GF-D8 (cell line): ENCODE results near the gene AGBL1.
"Not testable (repeated sequence)": the region's sequence is repeated elsewhere in the genome, so short reads cannot be mapped to it uniquely, and the experiment has no call there.

Experiments used
- DNase-seq: peaks from one replicate; lab custom pipeline; 2025; lab: John Stamatoyannopoulos, UW

The AGBL1 gene

DNA sequence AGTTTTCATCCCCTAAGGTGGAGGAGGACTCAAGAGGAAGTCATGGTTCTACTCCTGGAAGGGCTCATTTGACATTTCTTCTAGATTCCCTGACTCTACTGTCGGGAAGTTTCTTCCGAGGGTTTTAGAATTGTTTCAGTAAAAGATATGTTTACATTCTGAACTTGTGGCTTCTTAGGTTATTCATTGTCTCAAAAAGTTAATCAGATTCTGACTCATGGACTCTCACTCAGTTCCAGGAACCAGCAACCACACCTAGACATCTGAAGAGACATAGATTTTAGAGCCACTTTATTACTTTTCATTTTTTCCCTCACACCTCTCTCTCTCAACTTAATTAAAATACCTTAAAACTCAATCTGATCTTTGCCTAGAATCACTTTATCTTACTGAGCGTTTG is 862.6 kb downstream of the AGBL1 start:
- DNase-seq: no peak

DNA sequence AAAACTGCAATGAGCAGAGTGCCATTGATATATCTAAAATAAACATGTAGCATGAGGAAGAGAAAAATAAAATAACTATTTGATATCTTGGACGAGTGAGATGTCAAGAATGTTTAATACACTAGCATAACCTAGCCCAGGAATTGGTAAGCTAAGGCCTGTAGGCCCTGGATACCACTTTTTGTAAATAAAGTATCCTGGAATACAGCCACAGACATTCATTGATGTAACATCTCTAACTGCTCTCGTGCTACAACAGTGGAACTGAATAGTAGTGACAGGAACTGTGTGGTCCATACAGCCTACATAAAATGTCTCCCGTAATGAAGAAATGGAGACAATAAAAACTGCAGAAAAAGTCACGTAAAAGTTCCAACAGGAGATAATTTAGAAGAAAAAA is 869.0 kb downstream of the AGBL1 start:
- DNase-seq: no peak

GRCh38 chr15:86959254-86959653 is 879.6 kb downstream of the AGBL1 start:
- DNase-seq: no peak

GRCh38 chr15:86961669-86962068 is 882.0 kb downstream of the AGBL1 start:
- DNase-seq: no peak

DNA sequence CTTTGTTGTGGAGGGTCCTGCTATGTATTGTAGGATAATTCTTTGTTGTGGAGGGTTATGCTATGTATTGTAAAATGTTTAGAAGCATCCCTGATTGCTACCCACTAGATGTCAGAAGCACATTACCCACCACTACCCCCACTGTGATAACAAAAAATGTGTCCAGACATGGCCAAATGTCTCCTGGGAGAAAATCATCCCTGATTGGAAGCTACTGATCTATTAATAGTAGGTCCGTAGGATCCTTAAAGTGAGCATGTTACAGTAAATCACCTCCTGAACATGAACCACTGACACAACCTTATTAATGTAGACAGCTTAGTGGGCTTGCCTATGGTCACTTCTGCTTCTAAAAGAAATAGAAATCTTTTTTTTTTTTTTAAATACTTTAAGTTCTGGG is 884.6 kb downstream of the AGBL1 start:
- no peak for DNase-seq

DNA sequence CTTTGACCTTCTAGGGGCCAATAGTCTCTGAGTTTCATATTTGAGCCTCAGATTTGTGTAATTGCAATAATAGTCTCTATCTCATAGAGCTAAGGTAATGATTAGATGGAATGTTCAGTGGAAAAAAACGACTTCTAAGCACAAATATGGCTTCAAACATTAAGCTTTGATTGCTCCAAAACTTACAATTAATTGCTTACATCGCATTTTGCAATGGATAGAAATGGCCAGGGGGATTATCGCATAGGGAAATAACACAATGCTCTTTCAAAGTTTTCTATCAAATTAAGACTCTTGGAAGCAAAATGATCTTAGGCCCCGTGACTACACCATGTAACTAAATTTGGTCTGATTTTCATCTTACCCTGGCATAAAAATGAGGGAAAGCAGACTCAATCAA is 888.6 kb downstream of the AGBL1 start:
- no peak for DNase-seq

DNA sequence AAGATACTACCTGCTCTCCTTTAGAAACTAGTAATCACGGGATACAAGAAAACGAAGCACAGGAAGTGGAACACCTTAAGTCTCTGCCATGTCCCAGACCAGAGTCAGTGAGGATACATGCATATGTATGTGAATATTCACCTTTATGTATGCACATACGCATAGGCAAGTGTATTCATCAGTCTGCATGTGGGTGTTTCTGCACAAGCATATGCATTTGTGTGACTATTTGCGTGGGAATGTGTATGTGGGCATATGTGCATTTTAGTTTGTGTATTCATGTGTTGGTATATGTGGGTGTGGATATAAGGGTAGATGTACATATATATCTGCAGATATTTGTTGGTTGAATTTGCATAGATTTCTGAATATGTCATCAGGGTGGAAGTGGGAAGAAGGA is 889.7 kb downstream of the AGBL1 start:
- DNase-seq: no peak

DNA sequence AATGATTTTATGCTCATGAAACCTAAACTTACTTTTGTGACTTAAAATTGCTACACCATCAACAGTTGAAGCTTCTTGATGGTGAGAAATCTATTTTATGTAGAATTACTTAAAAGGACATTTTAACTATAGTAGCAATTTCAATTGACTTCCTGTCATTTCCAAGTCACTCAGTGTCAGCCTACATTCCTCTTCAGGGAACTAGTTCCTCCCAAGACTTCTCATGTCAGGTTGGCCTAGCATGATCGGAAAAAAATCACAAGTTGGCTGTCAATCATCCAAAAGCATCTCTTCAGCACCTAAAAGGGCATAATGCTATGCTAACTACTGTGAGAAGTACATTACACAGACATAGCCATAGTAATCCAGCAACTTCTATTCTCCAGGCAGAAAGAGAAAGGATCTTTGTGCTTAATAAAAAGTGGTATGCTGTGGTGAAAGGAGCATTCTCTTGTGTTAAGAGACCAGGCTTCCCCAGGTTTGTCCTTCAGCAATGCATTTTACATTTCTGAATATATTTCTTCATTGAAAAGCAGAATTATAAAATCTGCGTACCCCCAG is 893.7 kb downstream of the AGBL1 start:
- no peak for DNase-seq

GRCh38 chr15:86988033-86988432 is 908.4 kb downstream of the AGBL1 start:
- no peak for DNase-seq

GRCh38 chr15:87021751-87022150 is 942.1 kb downstream of the AGBL1 start:
- DNase-seq: no peak

DNA sequence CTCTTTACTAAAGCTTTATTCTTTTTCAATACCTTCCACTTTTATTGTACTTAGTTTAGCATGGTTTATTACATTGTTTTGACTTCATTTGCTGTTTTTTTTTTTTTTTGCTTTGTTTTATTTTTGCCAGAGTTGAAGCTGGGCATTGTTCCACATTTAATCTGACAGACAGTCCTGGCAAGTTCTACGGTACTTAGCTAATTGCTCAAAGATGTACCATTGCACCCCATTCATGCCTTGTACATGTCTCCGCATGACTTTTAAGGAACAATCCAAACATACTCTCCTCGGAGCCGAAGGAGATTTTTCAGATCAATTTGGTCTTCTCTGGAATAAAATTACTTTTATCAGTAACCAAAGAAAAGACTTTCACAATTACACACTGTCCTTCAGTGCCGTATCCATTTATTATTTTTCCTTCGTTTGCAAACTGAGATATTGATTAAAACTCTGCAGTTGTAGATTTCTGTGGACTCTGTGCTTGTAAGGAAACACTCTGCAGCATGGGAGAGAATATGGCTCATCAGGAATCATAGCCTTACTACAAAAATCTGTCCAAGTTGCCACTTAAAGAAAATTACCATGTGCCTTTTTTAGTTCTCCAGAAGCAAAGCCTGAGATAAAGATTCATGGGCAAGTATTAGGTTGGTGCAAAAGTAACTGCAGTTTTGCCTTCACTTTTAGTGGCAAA is 952.0 kb downstream of the AGBL1 start:
- no peak for DNase-seq

DNA sequence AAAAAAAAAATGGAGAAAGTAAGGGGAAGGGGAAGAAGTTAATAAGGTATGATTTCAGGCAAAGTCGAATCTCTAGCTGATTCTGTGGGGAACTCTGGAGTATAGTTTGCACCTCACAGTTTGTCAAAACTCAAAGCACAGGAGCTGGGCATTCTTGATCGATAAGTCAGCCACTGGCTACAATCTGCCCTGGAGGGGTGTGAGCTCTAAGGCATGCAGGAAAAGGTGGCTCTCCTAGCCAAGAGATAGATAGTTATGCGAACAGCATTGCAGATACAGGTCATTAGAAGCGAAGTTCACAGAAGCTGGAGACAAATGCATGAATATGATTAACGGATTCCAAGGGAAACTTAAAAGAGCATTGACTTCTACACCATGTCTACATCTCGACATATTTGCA is 952.6 kb downstream of the AGBL1 start:
- DNase-seq: no peak

DNA sequence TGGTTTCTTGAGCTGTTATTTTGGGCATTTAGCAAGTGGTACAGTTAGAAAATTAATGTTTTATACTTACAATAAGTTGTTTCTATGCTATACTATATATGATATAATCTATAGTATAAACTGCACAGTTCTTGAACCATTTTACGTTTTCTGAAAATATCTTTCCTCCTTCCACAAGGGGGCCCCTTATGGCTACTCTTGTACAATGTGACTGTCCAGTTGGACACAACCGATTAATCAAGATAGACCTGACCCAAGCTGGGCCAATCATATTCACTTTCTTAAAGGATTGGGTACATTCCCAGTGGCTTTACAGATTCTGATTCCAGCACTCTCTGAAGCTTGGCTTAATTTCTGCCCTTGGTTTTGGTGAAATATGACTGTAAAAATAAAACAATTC is 953.4 kb downstream of the AGBL1 start:
- no peak for DNase-seq

GRCh38 chr15:87034886-87035285 is 955.2 kb downstream of the AGBL1 start:
- no peak for DNase-seq

- DNase-seq: no peak
Measured at GRCh38 chr15:87038404-87038803, 958.7 kb downstream of the AGBL1 start.

- DNase-seq: not testable (repeated sequence)
Measured at GRCh38 chr15:87042619-87043018, 962.9 kb downstream of the AGBL1 start.

- no peak for DNase-seq
Measured at GRCh38 chr15:87045746-87046145, 966.1 kb downstream of the AGBL1 start.

DNA sequence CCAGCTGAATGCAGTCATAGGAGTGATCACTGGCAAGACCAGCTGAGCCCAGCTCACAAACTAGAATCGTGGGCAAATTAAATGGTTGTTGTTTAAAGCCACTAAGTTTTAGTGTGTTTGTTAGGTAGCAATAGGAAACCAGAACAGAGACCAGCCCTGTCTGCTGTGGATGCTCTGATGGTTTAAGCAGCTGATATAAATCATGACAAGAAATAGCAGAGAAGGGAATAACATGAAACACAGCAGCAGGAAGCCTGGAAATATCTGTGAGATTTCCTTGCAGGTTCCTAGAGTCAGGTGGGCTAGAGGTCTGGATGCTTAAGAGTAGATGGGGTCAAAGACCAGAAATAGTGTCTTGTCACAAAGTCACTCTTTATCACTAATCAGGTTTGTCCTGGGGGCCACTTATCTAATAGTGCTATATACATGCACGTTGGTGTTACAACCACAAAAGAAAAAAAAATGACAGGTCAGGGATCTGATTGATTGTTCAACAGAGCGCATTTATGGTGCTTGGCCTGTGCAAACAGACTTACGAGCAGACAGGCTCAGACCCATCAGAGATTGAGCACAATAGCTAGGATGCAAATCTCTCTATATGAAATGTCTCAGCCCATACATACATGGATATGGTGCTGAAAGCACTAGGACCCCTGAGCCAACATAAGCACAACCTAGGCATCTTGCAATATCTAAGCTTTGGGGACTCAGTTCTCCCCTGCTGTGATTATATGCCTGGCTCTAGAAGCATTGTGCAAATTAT is 967.7 kb downstream of the AGBL1 start:
- no peak for DNase-seq
